ENCODE data around the gene ZNF771.

- TF ChIP-seq CTCF (IDR thresholded peaks at IDR 0.05) = no peak
- TF ChIP-seq POLR2A (IDR thresholded peaks at IDR 0.05) = no peak
Measured at GRCh38 chr16:30439720-30440348, 32.4 kb downstream of the ZNF771 start.

Measured in esophagus squamous epithelium (tissue), 4 donors.